ENCODE data around the gene DDX49.
"Not testable (repeated sequence)": the region's sequence is repeated elsewhere in the genome, so short reads cannot be mapped to it uniquely, and the experiment has no call there.

DDX49 gene

GRCh38 chr19:18913466-18913865, 6.0 kb upstream of the DDX49 start:
- no peak for DNase-seq

- DNase-seq = no peak
These were observed 3.9 kb upstream of the DDX49 start for GRCh38 chr19:18915639-18916038.

GRCh38 chr19:18917593-18917992, 1.9 kb upstream of the DDX49 start:
- DNase-seq = not testable (repeated sequence)

- DNase-seq = no peak
These were observed 342 bp downstream of the DDX49 start for GRCh38 chr19:18919900-18920214.

- no peak for DNase-seq
These were observed 885 bp downstream of the DDX49 start for GRCh38 chr19:18920400-18920799.

- DNase-seq = no peak
These were observed 2.1 kb downstream of the DDX49 start for GRCh38 chr19:18921593-18921992.

- DNase-seq = no peak
These were observed 2.9 kb downstream of the DDX49 start for GRCh38 chr19:18922228-18922985.

GRCh38 chr19:18924684-18925213, 5.2 kb downstream of the DDX49 start:
- DNase-seq = no peak

GRCh38 chr19:18928018-18928805, 8.7 kb downstream of the DDX49 start:
- no peak for DNase-seq

GRCh38 chr19:18929311-18929710, 9.8 kb downstream of the DDX49 start:
- no peak for DNase-seq

- DNase-seq = no peak
These were observed 12.0 kb downstream of the DDX49 start for GRCh38 chr19:18931316-18932162.

GRCh38 chr19:18932216-18932841, 12.8 kb downstream of the DDX49 start:
- no peak for DNase-seq

- no peak for DNase-seq
These were observed 13.8 kb downstream of the DDX49 start for GRCh38 chr19:18933297-18933696.

- no peak for DNase-seq
These were observed 19.6 kb downstream of the DDX49 start for GRCh38 chr19:18939163-18939562.

GRCh38 chr19:18939922-18940768, 20.6 kb downstream of the DDX49 start:
- DNase-seq = no peak

GRCh38 chr19:18940769-18941627, 21.5 kb downstream of the DDX49 start, which contains the start of gene HOMER3:
Gene HOMER3, minus strand, starts transcription at chr19:18941217. Its CDS starts 2,235 bp downstream, at chr19:18938982.
- no peak for DNase-seq

- DNase-seq = no peak
These were observed 22.3 kb downstream of the DDX49 start for GRCh38 chr19:18941628-18942354.

- DNase-seq = no peak
These were observed 23.2 kb downstream of the DDX49 start for GRCh38 chr19:18942692-18943091.

GRCh38 chr19:18943465-18943864, 23.9 kb downstream of the DDX49 start:
- no peak for DNase-seq

- DNase-seq = no peak
These were observed 25.8 kb downstream of the DDX49 start for GRCh38 chr19:18945297-18945696.

All from NCI-H1436 treated with DMSO at 0.1 percent for 48 hours (cell line).